Gastroesophageal sphincter (tissue), 3 donors: ENCODE measurements around the gene MBD3L3.
"Not testable (repeated sequence)": the region's sequence is repeated elsewhere in the genome, so short reads cannot be mapped to it uniquely, and the experiment has no call there.

Experiments used
- POLR2A ChIP-seq, 2 donors: fragments of 450-650 bp; IDR thresholded peaks; one replicate each; pipeline ENCODE4 v1.6.1; 2017; ENCODE audit warnings: antibody characterized with exemption in 2 of 2, mild to moderate bottlenecking in 2 of 2, moderate library complexity in 1 of 2
- POLR2AphosphoS5 ChIP-seq: sonication (generic); formaldehyde crosslinking; IDR thresholded peaks from one replicate; pipeline ENCODE4 v1.6.1; 2017; ENCODE audit warnings: antibody characterized with exemption
- TF ChIP-seq, protein P1 (sequence below), 4 experiments: fragments of 200-600 bp in 2 of 4; fragments of 450-650 bp in 2 of 4; sonication (generic) in 1 of 4; IDR thresholded peaks; one replicate each; pipeline ENCODE4 v1.5.1; 2017 to 2019; ENCODE audit warnings: antibody characterized with exemption in 4 of 4, mild to moderate bottlenecking in 2 of 4, moderate library complexity in 2 of 4

GRCh38 chr19:7040079-7040478 lies 18.4 kb downstream of the MBD3L3 start, which contains the start of gene MBD3L4:
- TF ChIP-seq, protein P1, sequence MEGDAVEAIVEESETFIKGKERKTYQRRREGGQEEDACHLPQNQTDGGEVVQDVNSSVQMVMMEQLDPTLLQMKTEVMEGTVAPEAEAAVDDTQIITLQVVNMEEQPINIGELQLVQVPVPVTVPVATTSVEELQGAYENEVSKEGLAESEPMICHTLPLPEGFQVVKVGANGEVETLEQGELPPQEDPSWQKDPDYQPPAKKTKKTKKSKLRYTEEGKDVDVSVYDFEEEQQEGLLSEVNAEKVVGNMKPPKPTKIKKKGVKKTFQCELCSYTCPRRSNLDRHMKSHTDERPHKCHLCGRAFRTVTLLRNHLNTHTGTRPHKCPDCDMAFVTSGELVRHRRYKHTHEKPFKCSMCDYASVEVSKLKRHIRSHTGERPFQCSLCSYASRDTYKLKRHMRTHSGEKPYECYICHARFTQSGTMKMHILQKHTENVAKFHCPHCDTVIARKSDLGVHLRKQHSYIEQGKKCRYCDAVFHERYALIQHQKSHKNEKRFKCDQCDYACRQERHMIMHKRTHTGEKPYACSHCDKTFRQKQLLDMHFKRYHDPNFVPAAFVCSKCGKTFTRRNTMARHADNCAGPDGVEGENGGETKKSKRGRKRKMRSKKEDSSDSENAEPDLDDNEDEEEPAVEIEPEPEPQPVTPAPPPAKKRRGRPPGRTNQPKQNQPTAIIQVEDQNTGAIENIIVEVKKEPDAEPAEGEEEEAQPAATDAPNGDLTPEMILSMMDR (IDR thresholded peaks at IDR 0.05): not testable (repeated sequence)
- not testable (repeated sequence) for TF ChIP-seq POLR2AphosphoS5; POLR2A (IDR thresholded peaks at IDR 0.05)
